GM23338 (cell line): ENCODE results near the gene DLG4.
A peak's percentile ranks its signal among the peaks of the same experiment; 100 is the strongest.

Source experiments
- CREB1 ChIP-seq: fragments of 250-450 bp; sonication (Bioruptor Pico); IDR thresholded peaks from 2 replicates; pipeline ENCODE4 v1.5.0; 2020; ENCODE audit warnings: low read depth, mild to moderate bottlenecking, moderate library complexity
- CTCF ChIP-seq, 2 experiments: fragments of 200-600 bp in 1 of 2; sonication (generic) in 1 of 2; conservative IDR thresholded peaks; 2 replicates each; pipeline versions ENCODE4 v1.5.1 to v1.6.1; 2016 to 2017; ENCODE audit warnings: antibody characterized with exemption in 2 of 2, low read depth in 2 of 2, mild to moderate bottlenecking in 2 of 2, moderate library complexity in 1 of 2
- ETS1 ChIP-seq: IDR thresholded peaks from 2 replicates; pipeline ENCODE4 v1.6.1; 2016; ENCODE audit warnings: antibody characterized with exemption
- EZH2 ChIP-seq: fragments of 200-600 bp; sonication (generic); IDR thresholded peaks from one replicate; pipeline ENCODE4 v1.8.0; 2017; ENCODE audit warnings: antibody characterized with exemption, mild to moderate bottlenecking, low read depth; ENCODE audit not compliant: unreplicated experiment
- EZH2phosphoT487 ChIP-seq: fragments of 200-600 bp; sonication (generic); IDR thresholded peaks from one replicate; pipeline ENCODE4 v1.8.1; 2018; ENCODE audit warnings: antibody characterized with exemption; ENCODE audit not compliant: unreplicated experiment
- JUNB ChIP-seq: IDR thresholded peaks from one replicate; pipeline ENCODE4 v1.6.1; 2016; ENCODE audit warnings: antibody characterized with exemption; ENCODE audit not compliant: unreplicated experiment
- NANOG ChIP-seq: IDR thresholded peaks from 2 replicates; pipeline ENCODE4 v1.6.1; 2016; ENCODE audit warnings: antibody characterized with exemption, borderline replicate concordance
- POLR2AphosphoS5 ChIP-seq: IDR thresholded peaks from 2 replicates; pipeline ENCODE4 v1.6.1; 2016; ENCODE audit warnings: antibody characterized with exemption, low read depth
- REST ChIP-seq: IDR thresholded peaks from one replicate; pipeline ENCODE4 v1.6.1; 2018; ENCODE audit warnings: antibody characterized with exemption; ENCODE audit not compliant: unreplicated experiment
- STAT1 ChIP-seq: IDR thresholded peaks from one replicate; pipeline ENCODE4 v1.6.1; 2016; ENCODE audit warnings: antibody characterized with exemption; ENCODE audit not compliant: unreplicated experiment
- ZNF462 ChIP-seq: fragments of 250-450 bp; sonication (Bioruptor Pico); IDR thresholded peaks from 2 replicates; pipeline ENCODE4 v1.5.0; 2020; ENCODE audit warnings: mild to moderate bottlenecking, moderate library complexity

- TF ChIP-seq CTCF (conservative IDR thresholded peaks at IDR 0.05; ENCODE audit: low read depth in 2 of 2) (peak; percentile 54 to 73), EZH2phosphoT487 (no peak), POLR2AphosphoS5 (peak; percentile 14; the same call in 1 of the 2 replicates), REST (no peak), EZH2 (no peak), NANOG (no peak), STAT1 (no peak), CREB1 (CRISPR knock-in tag) (no peak), ETS1 (no peak), JUNB (no peak), ZNF462 (no peak)
These were observed 1.1 kb upstream of the DLG4 start for GRCh38 chr17:7220593-7221277.
